GM19438 (cell line): ENCODE measurements around the gene RPS6KB2.

ENCODE experiments used
- ATAC-seq: cut with Tn5 transposase; IDR thresholded peaks from one replicate; pipeline ENCODE4 v1.9.1; 2021; ENCODE audit warnings: low read depth; ENCODE audit not compliant: unreplicated experiment

RPS6KB2 gene

DNA sequence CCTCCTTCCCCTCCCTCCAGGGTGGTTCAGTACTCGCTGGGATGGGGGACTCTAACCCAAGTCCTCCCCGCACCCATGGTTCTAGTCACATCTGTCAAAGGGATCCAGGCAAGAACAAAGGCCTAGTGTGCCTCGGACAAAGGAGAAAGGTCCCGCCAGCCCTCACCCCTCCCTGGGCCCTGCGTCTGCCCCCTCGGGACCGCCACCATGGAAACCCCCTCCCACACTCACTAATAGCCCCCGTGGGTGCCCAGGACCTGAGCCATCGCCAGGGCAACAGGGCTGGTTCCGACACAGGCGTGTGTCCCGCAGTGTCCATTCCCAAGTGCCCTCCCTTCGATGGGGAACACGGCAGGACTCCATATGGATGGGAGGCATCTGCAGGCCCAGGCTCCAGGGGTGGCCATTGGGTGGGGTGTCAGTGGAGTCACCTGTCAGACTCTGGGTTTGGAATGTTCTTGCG is 17.9 kb upstream of the RPS6KB2 start:
- ATAC-seq = no peak

DNA sequence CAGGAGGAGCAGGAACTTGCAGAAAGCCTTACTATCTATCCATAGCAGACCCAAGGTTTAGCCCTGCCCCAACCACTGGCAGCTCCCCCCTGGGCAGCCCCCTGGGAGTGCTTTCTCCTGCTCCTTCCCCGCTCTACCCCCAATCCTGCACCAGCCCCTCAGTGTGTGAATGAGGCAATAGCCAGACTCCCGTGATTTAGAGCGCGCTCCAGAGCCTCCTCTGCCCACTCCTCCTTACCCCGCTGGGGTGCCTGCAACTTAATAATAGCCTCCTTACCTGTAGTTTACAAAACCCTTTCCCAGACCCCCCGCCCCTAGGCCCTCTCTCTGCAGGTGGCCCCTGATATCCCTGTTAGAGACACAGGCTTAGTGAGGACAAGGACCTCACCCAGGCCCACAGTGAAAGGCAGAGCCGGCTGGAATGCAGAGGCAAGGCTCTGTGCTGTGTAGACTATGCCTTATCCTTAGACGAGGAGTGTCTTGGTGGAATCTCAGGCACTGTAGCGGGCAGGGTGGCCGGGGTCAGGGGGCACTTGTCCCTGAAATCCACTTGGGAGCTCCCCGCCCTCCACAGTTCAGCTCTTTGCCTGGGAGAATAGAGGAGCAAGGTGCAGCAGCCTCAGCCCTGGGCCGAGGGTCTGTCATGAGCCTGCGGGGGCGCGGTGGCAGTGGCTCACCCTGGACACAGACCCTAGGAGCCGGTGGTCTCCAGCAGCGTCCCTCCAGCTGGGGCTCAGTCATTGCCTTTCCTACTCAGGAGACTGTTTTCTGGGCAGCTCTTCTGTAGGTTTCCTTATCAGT is 17.1 kb upstream of the RPS6KB2 start:
- ATAC-seq = no peak

DNA sequence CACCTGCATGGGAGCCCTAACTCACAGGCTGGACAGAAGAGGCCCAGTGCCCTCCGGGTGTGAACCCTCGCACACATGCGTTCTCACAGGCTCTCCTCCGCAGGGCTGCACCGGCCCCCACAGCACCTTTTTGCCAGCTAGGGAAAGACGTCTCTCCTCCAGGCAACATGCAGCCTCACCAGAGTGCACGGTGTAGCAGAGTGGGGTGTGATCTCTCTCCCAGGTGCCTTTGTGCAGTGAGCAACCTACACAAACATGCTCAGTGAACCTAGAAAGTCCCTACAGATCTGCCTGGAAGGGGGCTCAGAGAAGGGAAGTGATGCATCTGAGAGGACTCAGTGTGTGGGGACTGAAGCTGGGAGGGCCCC is 16.5 kb upstream of the RPS6KB2 start:
- ATAC-seq = no peak

DNA sequence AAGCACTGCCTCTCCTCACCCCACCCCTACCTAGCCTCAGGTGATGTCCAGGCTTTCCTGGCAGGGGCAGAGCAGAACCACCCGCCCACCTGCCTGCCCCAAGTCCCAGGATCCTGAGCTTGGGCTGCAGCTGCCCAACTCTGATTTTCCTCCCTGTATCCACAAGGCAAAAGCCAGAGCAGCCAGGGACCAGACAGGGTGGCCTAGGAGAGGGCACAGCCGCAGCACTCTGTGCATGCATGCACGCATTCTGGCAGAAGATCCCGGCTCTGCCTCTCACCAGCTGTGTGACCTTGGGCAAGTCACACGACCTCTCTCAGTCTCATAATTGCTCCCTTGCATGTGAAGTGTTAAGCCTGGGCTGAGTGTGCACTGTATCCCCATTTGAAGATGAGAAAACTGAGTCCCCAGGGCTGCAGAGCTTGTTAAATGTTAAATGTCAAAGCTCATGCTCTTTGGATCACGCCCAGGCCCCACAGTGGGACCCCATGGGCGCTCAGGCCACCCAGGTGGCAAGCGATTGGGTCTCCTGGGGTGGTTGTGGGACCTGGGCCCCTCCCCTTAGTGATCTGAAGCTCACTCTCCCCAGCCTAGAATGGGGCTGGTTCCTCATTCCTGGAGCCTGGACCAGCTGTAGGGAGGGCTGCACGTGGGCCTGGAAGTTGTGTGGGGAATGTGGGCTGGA is 15.7 kb upstream of the RPS6KB2 start:
- ATAC-seq = no peak

DNA sequence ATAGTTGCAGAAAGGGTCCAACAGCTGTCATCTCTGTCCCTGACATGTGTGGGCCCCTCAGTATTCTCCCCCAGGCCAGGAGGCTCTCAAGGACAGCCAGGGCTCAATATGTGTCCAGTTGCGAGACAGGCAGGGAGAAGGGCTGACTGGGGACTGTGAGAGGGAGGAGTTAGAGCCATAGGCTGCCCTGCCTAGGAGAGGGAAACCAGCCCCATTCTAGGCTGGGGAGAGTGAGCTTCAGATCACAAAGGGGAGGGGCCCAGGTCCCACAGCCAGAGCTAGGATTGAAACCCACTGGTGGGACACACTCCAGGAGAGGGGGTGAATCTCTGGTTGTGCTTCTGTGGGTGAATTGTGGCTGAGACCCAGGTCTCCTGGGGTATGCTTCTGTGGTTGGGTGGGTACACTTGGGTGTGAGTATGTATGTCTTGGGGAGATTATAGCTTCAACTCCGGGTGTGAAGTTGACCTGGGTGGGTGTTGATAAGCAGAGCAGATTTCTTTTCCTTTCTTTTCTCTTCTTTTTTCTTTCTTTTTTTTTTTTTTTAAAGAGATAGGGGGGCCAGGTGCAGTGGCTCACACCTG is 14.9 kb upstream of the RPS6KB2 start:
- ATAC-seq = no peak

DNA sequence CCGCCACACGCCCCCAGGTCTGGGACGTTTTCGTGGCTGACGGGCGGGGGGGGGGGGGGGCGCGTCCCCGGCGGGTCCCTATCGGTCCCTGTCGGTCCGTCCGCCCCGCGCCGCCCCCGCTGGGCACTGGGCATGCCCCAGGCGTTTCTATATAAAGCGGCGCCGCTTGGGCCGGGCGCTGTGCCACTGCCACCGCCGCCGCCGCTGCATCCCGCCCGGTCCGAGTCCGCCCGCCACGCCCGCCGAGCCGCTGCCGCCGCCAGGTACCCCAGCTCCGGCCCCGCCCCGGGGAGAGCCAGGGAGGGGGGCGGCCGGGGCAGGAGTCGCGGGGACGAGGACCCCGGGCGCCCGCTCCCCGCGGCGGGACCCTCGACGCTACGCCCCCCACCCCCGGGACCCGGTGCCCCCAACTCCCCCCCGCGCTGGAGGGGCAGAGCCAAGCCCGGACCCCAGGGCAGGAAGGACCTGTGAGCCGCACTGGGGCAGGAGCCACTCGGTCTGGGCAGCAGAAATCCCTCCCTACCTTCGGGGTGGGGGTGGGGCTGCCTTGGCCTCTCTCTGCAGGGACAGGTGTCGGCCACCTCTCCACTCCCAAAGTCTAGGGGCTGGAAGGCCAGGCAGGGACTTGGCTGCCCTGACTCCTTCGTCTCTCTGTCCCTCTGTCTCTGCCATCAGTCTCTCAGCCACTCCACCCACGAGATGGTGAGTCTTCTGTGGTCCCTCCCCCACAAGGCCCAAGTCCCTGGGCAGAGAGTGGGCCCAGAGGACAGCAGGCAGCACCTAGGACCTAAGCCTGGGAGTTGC is 12.6 kb upstream of the RPS6KB2 start, which contains the start of gene CARNS1:
Gene CARNS1 (plus strand): TSS at position 178 of the 804 bp plus-strand sequence. CDS start 522 bp downstream, at position 700.
- no peak for ATAC-seq

- no peak for ATAC-seq
Measured at GRCh38 chr11:67416416-67417335, 11.6 kb upstream of the RPS6KB2 start.

GRCh38 chr11:67417425-67417824 is 10.9 kb upstream of the RPS6KB2 start:
- ATAC-seq = no peak

DNA sequence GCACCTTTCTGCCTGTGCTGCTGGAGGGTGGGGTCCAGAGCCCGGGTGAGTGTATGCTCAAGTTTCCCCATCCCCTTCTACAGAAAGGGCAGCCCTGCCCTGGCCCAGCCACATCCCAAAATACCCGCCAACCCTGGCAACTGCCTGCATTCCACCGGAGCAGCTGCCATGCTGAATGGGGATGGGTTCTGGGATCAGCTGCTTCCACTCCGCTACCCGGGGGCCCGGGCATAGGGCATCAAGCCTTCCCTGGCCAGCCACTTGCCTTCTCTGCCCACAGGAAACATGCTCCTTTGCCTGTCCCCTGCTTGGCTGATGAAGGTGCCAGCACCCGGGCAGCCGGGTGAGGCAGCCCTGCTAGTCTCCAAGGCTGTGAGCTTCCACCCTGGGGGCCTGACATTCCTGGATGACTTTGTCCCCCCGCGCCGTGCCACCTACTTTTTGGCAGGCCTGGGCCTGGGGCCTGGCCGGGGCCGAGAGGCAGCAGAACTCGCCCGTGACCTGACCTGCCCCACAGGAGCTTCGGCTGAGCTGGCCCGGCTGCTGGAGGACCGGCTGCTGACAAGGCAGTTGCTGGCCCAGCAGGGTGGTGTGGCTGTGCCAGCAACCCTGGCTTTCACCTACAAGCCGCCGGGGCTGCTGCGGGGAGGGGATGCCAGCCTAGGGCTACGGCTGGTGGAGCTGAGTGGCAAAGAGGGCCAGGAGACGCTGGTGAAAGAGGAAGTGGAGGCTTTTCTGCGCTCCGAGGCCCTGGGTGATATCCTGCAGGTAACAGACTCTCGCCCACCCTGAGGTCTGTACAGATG is 9.6 kb upstream of the RPS6KB2 start:
- no peak for ATAC-seq

GRCh38 chr11:67419325-67420049 is 8.8 kb upstream of the RPS6KB2 start:
- ATAC-seq = no peak

DNA sequence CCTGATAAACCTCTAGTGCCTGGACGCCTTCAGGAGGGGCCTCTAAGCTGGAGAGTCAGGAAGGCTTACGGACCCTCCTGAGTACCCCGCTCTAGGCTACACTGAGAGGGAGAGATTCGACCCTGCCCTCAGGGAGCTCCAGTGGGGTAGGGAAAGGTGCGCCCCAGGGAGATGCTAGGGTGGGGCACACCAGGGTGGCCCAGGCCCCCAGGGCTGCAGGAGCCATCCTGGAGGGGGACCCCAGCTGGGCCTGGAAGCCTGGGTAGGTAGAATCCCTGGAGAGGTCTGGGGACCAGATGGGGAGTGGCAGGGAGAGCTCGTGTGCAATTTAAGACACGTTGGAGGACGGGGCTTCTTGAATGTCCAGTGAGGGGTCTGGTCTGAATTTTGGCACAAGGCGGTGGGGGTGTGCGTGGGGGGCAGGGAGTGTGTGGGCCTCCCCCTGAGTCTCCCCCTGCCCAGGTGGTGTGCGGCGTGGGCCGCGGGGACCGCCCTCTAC is 8.1 kb upstream of the RPS6KB2 start:
- ATAC-seq = no peak

DNA sequence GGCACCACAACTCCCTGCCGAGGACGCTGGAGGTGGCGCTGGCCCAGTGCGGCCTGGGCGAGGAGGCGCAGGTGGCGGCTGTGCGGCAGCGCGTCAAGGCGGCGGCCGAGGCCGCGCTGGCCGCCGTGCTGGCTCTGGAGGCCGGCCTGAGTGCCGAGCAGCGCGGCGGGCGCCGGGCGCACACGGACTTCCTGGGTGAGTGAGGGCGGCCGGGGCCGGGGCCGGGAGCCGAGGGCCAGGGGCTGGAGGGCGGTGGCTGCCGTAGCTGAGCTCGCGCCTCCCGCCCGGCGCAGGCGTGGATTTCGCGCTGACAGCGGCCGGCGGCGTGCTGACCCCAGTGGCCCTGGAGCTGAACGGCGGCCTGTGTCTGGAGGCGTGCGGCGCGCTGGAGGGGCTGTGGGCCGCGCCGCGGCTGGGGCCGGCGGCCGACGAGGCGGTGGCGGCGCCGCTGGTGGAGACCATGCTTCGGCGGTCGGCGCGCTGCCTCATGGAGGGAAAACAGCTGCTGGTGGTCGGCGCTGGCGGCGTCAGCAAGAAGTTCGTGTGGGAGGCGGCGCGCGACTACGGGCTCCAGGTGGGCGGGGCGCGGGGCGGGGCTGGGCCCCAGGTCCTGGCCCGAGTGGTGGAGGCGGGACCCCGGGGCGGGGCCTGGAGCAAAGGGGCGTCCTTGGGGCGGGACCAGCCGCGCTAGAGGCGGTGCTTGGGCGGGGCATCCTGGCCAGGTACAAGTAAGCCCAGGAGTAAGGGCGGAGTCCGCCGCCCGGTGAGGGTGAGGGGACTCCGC is 7.5 kb upstream of the RPS6KB2 start:
- ATAC-seq = peak; percentile 78

- no peak for ATAC-seq
Measured at GRCh38 chr11:67421430-67422031, 6.8 kb upstream of the RPS6KB2 start.

DNA sequence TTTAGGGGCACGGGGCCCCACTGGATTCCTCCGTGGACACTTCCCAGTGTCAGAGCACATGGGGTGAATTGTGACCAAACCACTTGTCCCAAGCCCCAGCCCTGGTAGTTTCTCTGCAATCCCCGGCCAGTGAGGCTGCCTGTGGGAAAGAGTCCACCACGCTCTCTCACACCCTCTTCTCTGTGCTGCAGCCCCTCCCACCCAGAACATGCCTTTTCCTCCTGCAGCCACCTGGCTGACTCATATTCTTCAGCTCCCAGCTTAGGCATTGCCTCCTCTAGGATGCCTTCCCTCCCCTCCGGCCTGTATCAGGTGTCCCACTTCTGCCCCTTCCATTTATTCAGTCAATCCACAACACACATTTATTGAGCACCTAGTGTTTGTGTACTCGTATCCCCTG is 5.4 kb upstream of the RPS6KB2 start:
- no peak for ATAC-seq

DNA sequence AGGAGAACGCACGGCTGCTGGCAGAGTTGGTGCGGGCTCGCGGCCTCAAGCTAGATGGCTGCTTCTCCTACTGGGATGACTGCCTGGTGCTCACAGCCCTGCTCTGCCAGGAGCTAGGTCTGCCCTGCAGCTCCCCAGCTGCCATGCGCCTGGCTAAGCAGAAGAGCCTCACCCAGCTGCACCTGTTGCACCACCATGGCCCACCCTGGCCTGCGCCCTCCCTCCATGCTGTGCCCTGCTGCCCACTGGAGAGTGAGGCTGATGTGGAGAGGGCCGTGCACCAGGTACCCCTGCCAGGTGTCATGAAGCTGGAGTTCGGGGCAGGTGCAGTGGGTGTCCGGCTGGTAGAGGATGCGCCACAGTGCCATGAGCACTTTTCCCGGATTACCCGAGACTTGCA is 4.8 kb upstream of the RPS6KB2 start:
- ATAC-seq = no peak

- ATAC-seq = no peak
Measured at GRCh38 chr11:67423891-67424613, 4.2 kb upstream of the RPS6KB2 start.
